ENCODE results near the gene PON3.

The PON3 gene

GRCh38 chr7:95327356-95327755 lies 68.8 kb downstream of the PON3 start:
- DNase-seq (ENCODE audit: extremely low read depth, low read depth), result no peak
- TF ChIP-seq, protein P1, sequence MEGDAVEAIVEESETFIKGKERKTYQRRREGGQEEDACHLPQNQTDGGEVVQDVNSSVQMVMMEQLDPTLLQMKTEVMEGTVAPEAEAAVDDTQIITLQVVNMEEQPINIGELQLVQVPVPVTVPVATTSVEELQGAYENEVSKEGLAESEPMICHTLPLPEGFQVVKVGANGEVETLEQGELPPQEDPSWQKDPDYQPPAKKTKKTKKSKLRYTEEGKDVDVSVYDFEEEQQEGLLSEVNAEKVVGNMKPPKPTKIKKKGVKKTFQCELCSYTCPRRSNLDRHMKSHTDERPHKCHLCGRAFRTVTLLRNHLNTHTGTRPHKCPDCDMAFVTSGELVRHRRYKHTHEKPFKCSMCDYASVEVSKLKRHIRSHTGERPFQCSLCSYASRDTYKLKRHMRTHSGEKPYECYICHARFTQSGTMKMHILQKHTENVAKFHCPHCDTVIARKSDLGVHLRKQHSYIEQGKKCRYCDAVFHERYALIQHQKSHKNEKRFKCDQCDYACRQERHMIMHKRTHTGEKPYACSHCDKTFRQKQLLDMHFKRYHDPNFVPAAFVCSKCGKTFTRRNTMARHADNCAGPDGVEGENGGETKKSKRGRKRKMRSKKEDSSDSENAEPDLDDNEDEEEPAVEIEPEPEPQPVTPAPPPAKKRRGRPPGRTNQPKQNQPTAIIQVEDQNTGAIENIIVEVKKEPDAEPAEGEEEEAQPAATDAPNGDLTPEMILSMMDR (IDR thresholded peaks at IDR 0.05; ENCODE audit: low read depth, low read length), result no peak

GRCh38 chr7:95324431-95324830 lies 71.7 kb downstream of the PON3 start, which contains the start of gene PON1:
TSS of gene PON1 (minus strand) at chr7:95324532. CDS start at chr7:95324475, 57 bp downstream.
- TF ChIP-seq, protein P1 (IDR thresholded peaks at IDR 0.05; ENCODE audit: low read depth, low read length), result no peak

GRCh38 chr7:95323410-95324129 lies 72.6 kb downstream of the PON3 start:
- no peak for DNase-seq (ENCODE audit: extremely low read depth, low read depth)
- TF ChIP-seq, protein P1 (IDR thresholded peaks at IDR 0.05; ENCODE audit: low read depth, low read length), result no peak

More at GRCh38 chr7:95324431-95324830, 71.7 kb downstream of the PON3 start, which contains the start of gene PON1:
- no peak for DNase-seq (ENCODE audit: extremely low read depth, low read depth)

- TF ChIP-seq, protein P1 (IDR thresholded peaks at IDR 0.05; ENCODE audit: low read depth, low read length), result no peak
- no peak for DNase-seq (ENCODE audit: extremely low read depth, low read depth)
Measured at GRCh38 chr7:95322854-95323253, 73.3 kb downstream of the PON3 start.

- TF ChIP-seq, protein P1 (IDR thresholded peaks at IDR 0.05; ENCODE audit: low read depth, low read length), result no peak
- DNase-seq (ENCODE audit: extremely low read depth, low read depth), result no peak
Measured at GRCh38 chr7:95322396-95322795, 73.8 kb downstream of the PON3 start.

GRCh38 chr7:95321720-95322119 lies 74.5 kb downstream of the PON3 start:
- TF ChIP-seq, protein P1 (IDR thresholded peaks at IDR 0.05; ENCODE audit: low read depth, low read length), result no peak
- DNase-seq (ENCODE audit: extremely low read depth, low read depth), result no peak

GRCh38 chr7:95320651-95321050 lies 75.5 kb downstream of the PON3 start:
- no peak for DNase-seq (ENCODE audit: extremely low read depth, low read depth)

More at GRCh38 chr7:95320651-95321050, 75.5 kb downstream of the PON3 start:
- TF ChIP-seq, protein P1 (IDR thresholded peaks at IDR 0.05; ENCODE audit: low read depth, low read length), result no peak

Measured in AG09319 (cell line).